Muscle layer of duodenum (tissue), 2 donors: ENCODE data around the gene ABHD17B.

Experiments
- H3K27ac ChIP-seq: one replicate; pipeline ENCODE4 v1.7.0; 2013; ENCODE audit warnings: mild to moderate bottlenecking, low read length
- H3K27me3 ChIP-seq: one replicate; pipeline ENCODE4 v1.7.0; 2013; ENCODE audit warnings: low read depth, mild to moderate bottlenecking, control low read depth, low read length
- H3K36me3 ChIP-seq, 2 donors: one replicate each; pipeline ENCODE4 v1.7.0; 2013; ENCODE audit warnings: low read length in 2 of 2, control low read depth in 1 of 2, mild to moderate bottlenecking in 1 of 2; ENCODE audit not compliant: insufficient read depth in 2 of 2, control insufficient read depth in 1 of 2
- H3K4me1 ChIP-seq, 2 donors: one replicate each; pipeline ENCODE4 v1.7.0; 2013; ENCODE audit warnings: low read length in 2 of 2, mild to moderate bottlenecking in 2 of 2, control low read depth in 1 of 2, moderate library complexity in 1 of 2; ENCODE audit not compliant: insufficient read depth in 2 of 2, control insufficient read depth in 1 of 2
- H3K4me3 ChIP-seq, 2 donors: one replicate each; pipeline ENCODE4 v1.7.0; 2013; ENCODE audit warnings: low read length in 2 of 2, low read depth in 1 of 2, mild to moderate bottlenecking in 1 of 2
- H3K9me3 ChIP-seq, 2 donors: one replicate each; pipeline ENCODE4 v1.7.0; 2013; ENCODE audit warnings: low read length in 2 of 2, control low read depth in 1 of 2, mild to moderate bottlenecking in 1 of 2; ENCODE audit not compliant: control insufficient read depth in 1 of 2
- donor health status: healthy.

ABHD17B gene

DNA sequence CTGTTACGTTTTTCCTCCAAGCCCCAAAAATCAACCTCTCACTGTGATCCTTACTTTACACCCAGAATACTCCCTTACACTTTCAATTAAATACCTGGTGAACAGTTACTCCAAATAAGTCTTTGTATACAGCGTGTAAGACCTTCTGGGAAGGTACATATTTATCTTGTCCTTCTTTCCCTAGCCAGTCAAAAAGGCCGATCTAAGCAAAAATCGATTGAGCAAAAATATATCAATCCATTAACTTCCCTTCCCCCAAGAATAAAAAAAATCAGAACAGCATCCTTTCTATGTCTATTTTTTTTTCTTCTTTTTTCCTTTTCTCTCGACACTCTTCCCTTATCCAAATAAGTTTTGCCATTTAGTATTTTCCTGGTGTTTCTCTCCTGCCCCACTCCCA is 71.3 kb downstream of the ABHD17B start:
- Histone ChIP-seq H3K4me3 (no peak overlapping the region), H3K27ac (no peak overlapping the region), H3K9me3 (peaks cover 0 to 4% of the 10 kb centered on the region in 2 donors), H3K27me3 (no peaks in the 10 kb centered on the region), H3K4me1 (no peaks in the 10 kb centered on the region), H3K36me3 (no peaks in the 10 kb centered on the region)

DNA sequence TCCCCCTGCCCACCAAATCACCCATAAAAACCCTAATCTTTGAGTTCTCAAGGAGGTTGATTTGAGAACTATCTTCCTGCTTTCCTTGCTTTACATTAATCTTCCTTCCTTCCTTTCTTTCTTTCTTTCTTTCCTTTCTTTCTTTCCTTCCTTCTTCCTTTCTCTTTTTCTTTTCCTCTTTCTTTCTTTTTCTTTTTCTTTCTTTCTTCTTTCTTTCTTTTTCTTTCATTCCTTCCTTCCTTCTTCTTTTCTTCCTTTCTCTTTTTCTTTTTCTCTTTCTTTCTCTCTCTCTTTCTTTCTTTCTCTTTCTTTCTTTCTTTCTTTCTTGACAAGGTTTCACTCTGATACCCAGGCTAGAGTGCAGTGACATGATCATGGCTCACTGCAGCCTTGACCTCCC is 75.4 kb downstream of the ABHD17B start:
- no peaks in the 10 kb centered on the region for H3K4me1 ChIP-seq
- no peaks in the 10 kb centered on the region for H3K36me3 ChIP-seq
- H3K9me3 ChIP-seq = peaks cover 0 to 8% of the 10 kb centered on the region in 2 donors
- H3K4me3 ChIP-seq = no peak overlapping the region
- no peak overlapping the region for H3K27ac ChIP-seq
- H3K27me3 ChIP-seq = no peaks in the 10 kb centered on the region

DNA sequence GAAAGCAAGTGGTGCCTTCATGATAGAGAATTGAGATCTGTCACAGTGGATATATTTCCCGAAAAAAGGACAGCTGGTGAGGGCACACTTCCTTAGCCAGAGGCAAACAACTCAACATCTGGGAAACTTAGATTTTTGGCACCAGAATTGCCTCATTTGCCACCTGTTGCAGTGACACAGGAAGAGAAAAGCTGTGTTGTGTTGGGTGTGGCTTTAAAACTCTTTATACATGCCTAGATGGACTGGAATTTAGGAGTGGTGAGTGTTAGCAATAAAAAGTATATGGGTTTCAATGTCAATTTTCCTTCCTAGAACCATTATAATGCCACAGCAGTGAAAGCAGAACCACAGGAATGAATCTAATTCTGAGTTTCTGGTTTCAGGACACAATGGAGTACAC is 80.1 kb downstream of the ABHD17B start:
- H3K36me3 ChIP-seq = no peaks in the 10 kb centered on the region
- H3K4me3 ChIP-seq = no peak overlapping the region
- no peaks in the 10 kb centered on the region for H3K27me3 ChIP-seq
- no peaks in the 10 kb centered on the region for H3K4me1 ChIP-seq
- no peak overlapping the region for H3K27ac ChIP-seq
- peaks cover 0 to 8% of the 10 kb centered on the region in 2 donors for H3K9me3 ChIP-seq

DNA sequence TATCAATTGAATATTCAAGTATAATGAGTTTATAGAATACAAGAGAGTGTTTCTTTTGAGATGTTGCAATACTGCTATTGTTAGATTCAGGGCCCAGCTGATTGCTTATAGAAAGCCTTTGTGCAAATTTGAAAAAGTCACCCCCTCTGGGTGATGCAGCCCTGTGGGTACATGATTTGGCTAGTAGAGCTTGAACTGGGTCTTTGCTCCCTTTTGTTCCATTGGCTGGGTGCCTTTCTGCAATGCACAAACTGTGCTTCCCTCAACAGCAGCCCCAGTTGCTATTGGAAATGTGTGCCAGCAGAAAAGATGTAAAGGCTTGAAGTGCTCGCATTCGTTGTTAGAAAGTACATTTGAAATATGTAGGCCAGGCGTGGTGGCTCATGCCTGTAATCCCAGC is 80.8 kb downstream of the ABHD17B start:
- peaks cover 0 to 6% of the 10 kb centered on the region in 2 donors for H3K9me3 ChIP-seq
- H3K36me3 ChIP-seq = no peaks in the 10 kb centered on the region
- no peaks in the 10 kb centered on the region for H3K27me3 ChIP-seq
- H3K27ac ChIP-seq = no peak overlapping the region
- no peaks in the 10 kb centered on the region for H3K4me1 ChIP-seq
- no peak overlapping the region for H3K4me3 ChIP-seq

DNA sequence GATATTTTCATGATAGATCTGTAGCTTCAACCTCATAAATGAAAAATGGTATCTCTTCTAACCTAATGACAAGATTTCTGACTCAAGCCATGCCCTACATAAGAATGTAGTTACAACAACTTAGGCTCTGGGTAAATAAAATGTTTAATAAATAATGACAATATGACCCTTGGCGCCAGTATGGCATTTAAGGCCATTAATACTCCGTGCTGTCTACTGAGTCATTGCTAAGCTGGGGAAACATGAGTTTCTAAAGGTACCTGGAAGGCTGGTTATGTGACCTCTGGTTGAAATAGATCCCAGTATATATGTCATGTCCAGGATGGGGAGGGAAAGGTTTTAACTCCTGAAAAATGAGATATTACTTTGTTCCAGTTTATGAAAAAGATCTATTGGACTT is 84.7 kb downstream of the ABHD17B start:
- Histone ChIP-seq H3K4me1 (no peaks in the 10 kb centered on the region), H3K9me3 (no peaks in the 10 kb centered on the region), H3K27ac (no peak overlapping the region), H3K36me3 (no peaks in the 10 kb centered on the region), H3K4me3 (no peak overlapping the region), H3K27me3 (no peaks in the 10 kb centered on the region)

DNA sequence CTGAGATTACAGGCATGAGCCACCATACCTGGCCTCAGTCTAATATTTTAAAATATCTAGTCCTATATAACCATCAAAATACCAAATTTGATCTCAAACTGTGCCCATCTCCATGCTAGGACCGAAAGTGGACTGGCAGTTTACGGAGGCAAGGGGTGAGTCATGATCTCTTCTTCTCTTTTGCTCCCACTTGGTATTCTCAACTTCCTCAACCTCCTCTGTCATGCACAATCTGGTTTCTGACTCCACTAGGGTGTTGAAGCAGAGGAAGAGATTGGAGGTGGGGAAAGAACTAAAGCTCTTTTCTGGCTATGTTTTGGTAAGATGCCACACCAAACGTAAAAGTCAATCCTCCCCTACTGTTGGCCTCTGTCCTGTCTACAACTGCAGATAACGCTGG is 86.7 kb downstream of the ABHD17B start:
- no peaks in the 10 kb centered on the region for H3K4me1 ChIP-seq
- H3K4me3 ChIP-seq = no peak overlapping the region
- no peaks in the 10 kb centered on the region for H3K9me3 ChIP-seq
- no peaks in the 10 kb centered on the region for H3K27me3 ChIP-seq
- H3K27ac ChIP-seq = no peak overlapping the region
- H3K36me3 ChIP-seq = no peaks in the 10 kb centered on the region

DNA sequence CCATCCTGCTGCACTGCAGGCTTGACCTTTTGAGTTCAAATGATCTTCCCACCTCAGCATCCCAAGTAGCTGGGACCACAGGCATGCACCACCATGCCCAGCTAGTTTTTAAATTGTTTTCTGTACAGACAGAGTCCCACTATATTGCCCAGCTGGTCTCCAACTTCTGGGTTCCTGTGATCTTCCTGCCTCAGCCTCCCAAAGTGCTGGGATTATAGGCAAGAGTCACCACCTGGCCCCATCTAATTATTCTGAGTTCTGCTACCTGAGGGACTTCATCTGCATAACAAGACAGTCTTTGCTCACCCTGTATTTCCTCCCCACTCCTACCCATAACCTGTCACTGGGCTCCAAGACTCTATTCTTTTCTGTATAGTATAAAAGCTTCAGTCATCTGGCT is 88.1 kb downstream of the ABHD17B start:
- Histone ChIP-seq H3K9me3 (no peaks in the 10 kb centered on the region), H3K4me3 (no peak overlapping the region), H3K27ac (no peak overlapping the region), H3K36me3 (no peaks in the 10 kb centered on the region), H3K27me3 (no peaks in the 10 kb centered on the region), H3K4me1 (no peaks in the 10 kb centered on the region)

DNA sequence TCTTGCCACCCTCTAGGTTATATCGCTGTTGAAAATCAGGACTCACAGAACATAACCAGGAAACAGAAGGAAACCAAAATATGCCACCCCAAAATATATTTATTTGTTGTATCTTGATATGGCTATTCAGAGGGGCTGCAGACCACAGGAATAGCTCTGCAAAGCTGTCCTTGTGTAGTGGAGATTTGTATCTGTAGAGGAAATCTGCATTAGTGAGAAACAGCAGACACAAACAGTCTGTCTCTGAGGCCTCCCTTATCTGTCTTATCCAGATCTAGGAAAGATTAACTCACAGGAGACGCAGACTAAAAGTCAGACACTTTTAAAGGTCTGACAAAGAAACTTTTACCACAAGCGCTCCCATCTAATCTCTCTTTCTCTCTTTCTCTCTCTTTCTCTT is 88.5 kb downstream of the ABHD17B start:
- Histone ChIP-seq H3K9me3 (no peaks in the 10 kb centered on the region), H3K4me1 (no peaks in the 10 kb centered on the region), H3K27ac (no peak overlapping the region)

DNA sequence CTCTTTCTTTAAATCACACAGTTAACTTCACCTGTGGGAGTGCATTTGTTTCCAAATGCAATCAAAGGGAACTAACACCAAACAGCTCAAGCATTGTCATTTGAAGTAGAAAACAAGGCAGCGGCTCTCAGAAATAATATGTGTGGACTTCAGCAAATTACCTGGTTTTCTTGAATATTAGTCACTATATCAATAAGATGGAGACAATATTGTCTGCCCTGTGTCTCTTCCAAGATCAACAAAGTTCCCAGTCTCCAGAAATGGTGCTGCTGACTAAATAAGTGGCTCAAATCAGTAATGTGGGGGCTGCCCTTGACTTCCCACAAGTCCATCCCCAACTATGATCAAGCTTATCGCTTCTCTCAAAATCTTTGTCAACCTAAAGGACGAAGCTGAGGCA is 89.6 kb downstream of the ABHD17B start:
- H3K4me1 ChIP-seq = no peaks in the 10 kb centered on the region
- no peaks in the 10 kb centered on the region for H3K36me3 ChIP-seq
- H3K27ac ChIP-seq = no peak overlapping the region
- H3K27me3 ChIP-seq = no peaks in the 10 kb centered on the region
- H3K4me3 ChIP-seq = no peak overlapping the region
- no peaks in the 10 kb centered on the region for H3K9me3 ChIP-seq

More for the DNA sequence above, 88.5 kb downstream of the ABHD17B start:
- no peaks in the 10 kb centered on the region for H3K36me3 ChIP-seq
- no peaks in the 10 kb centered on the region for H3K27me3 ChIP-seq
- no peak overlapping the region for H3K4me3 ChIP-seq

DNA sequence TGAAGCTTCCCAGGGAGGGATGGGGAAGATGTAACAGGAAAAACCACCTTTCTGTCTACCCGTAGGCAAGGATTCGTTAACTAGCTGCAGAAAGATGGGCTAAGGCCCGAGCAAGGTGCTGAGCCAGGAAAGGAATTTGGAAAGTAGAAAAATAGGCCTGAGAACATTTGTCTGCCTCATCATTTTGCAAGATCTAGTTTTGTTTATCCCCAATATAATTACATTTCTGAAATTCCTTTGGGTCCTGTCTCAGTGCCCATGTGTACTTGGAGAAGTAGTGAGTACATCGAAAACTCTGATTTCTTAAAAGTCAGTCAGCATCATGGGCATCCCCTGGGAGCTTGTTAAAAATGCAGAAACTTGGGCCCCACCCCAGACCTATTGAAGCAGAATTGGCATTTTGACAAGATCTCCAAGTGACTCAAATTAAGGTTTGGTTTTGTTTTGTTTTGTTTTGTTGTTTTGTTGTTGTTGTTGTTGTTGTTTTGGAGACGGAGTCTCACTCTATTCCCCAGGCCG is 90.5 kb downstream of the ABHD17B start:
- H3K27ac ChIP-seq = no peak overlapping the region
- no peaks in the 10 kb centered on the region for H3K36me3 ChIP-seq
- no peaks in the 10 kb centered on the region for H3K27me3 ChIP-seq
- H3K4me3 ChIP-seq = no peak overlapping the region
- no peaks in the 10 kb centered on the region for H3K4me1 ChIP-seq
- no peaks in the 10 kb centered on the region for H3K9me3 ChIP-seq

DNA sequence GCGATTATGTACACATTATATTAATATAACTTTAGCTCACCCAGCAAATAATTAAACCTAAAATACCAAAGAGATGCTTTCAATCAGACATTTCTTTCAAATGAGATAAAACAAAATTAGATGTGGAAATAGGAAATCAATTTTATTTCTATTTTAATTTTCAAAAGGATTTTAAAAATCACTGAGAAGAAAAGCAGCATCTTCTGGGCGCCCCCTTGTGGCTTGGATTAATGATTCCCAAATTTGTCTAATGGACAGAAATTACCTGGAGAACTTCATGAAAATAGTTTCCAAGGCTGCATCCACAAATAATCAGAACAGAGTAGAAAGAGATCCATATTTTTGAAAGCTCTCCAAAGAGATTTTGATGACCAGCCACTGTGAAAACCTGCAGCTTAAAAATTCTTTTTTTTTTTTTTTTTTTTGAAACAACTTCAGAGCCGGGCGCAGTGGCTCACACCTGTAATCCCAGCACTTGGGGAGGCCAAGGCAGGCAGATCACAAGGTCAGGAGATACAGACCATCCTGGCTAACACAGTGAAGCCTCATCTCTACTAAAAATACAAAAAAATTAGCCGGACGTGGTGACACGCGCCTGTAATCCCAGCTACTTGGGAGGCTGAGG is 91.8 kb downstream of the ABHD17B start:
- Histone ChIP-seq H3K4me3 (no peak overlapping the region), H3K9me3 (no peaks in the 10 kb centered on the region), H3K27me3 (no peaks in the 10 kb centered on the region), H3K36me3 (no peaks in the 10 kb centered on the region), H3K27ac (no peak overlapping the region), H3K4me1 (no peaks in the 10 kb centered on the region)

DNA sequence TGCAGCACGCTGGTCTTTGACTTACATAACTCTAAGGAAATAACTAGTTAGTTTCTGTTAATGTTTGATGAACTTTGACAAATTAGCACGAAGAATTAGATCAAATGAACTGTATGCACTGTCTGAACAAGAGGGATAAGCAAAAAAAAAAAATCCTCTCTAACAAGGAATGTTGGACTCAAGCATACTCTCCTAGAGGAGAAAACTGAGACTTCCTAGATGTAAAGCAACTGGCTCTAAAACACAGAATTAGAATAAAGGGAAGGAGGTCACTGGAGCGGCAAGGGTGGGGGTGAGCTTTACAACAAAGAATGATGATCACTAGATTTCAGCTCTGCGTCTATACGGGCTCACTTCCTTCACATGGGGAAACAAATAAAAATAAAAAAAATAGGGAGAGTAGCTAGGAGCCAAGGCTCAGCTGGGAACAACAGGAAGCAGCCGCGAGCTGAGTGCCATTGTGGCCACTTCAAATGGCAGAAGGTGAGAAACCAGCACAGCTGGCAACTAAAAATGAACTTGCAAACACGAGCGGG is 94.0 kb downstream of the ABHD17B start:
- Histone ChIP-seq H3K9me3 (no peaks in the 10 kb centered on the region), H3K27ac (no peak overlapping the region), H3K36me3 (no peaks in the 10 kb centered on the region), H3K4me1 (no peaks in the 10 kb centered on the region), H3K4me3 (no peak overlapping the region), H3K27me3 (no peaks in the 10 kb centered on the region)
